Measurements from ENCODE around the gene RNASE8.

DNA sequence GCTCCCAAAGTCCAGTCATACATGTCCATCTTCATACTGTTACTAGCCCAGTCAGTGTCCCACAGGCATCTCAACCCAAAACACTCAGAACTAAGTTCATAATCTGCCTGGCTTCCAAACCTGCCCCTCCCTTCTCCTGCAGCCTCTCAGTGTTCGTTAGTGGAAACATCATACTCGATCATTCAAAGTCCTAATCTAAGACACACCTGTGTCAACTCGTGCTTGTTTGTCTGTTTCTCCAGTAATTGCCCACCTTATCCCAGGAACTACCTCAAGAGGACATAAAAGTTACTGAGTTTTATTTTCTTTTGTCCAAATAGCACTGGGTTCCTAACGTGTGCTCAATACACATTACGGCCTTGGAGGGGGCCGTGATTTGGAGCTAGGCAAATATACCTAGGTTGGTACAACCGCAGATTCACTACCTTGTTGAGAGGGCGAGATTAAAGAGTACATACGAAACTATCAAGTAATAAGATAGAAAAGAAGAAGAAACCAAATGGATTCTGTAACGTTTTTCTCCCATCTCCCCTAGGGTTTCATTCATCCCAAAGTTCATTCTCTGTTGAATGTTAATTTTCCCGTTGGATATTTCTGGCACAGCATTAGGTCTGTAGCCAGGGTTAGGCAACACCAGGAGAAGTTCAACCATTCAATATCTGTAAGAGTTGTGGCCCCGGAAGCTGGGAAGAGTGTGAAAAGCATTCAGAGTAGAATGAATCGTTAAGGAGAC lies 3.2 kb downstream of the RNASE8 start:
- TF ChIP-seq, protein P1, sequence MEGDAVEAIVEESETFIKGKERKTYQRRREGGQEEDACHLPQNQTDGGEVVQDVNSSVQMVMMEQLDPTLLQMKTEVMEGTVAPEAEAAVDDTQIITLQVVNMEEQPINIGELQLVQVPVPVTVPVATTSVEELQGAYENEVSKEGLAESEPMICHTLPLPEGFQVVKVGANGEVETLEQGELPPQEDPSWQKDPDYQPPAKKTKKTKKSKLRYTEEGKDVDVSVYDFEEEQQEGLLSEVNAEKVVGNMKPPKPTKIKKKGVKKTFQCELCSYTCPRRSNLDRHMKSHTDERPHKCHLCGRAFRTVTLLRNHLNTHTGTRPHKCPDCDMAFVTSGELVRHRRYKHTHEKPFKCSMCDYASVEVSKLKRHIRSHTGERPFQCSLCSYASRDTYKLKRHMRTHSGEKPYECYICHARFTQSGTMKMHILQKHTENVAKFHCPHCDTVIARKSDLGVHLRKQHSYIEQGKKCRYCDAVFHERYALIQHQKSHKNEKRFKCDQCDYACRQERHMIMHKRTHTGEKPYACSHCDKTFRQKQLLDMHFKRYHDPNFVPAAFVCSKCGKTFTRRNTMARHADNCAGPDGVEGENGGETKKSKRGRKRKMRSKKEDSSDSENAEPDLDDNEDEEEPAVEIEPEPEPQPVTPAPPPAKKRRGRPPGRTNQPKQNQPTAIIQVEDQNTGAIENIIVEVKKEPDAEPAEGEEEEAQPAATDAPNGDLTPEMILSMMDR (IDR thresholded peaks at IDR 0.05; ENCODE audit: low read depth, low read length), result no peak
- no peak for TF ChIP-seq EZH2phosphoT487 (IDR thresholded peaks at IDR 0.05; ENCODE audit: low read depth)

Data from OCI-LY3 (cell line).